Measurements from ENCODE around the gene BICDL1.
"Not testable (repeated sequence)": the region's sequence is repeated elsewhere in the genome, so short reads cannot be mapped to it uniquely, and the experiment has no call there.

The BICDL1 gene

GRCh38 chr12:120000556-120000955 lies 11.5 kb downstream of the BICDL1 start:
- no peak for DNase-seq (ENCODE audit: low spot score)

DNA sequence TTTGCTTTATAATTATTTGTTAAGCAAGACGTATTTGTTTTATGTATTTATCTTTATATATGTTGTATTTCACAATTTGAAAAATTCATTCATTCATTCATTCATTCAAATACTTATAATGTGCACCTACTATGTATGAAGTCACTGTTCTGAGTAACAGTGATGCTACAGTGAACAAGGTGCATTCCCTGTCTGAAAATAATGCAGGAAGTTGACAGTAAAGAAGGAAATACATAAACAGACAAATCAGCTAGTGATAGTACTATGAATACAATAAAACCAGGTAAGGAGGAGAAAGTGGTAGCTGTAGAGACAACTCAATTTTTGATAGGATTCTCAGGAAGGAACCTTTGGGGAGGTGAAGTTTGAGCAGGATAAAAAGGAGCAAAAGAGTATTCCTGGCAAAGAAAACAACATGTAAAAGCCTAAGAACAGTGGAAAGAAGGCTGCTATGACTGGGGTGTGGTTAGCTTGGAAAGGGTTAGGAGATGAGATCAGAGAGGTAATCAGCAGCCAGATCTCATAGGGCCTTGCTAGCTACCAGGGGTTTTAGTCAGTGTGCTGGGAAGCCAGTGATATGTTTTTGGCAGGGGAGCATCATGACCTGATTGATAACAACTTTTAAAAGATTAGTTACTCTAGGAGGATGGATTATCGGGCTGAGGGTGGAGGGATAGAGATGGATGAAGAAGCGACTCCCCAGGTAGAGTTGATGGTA lies 17.4 kb downstream of the BICDL1 start:
- no peak for DNase-seq (ENCODE audit: low spot score)

DNA sequence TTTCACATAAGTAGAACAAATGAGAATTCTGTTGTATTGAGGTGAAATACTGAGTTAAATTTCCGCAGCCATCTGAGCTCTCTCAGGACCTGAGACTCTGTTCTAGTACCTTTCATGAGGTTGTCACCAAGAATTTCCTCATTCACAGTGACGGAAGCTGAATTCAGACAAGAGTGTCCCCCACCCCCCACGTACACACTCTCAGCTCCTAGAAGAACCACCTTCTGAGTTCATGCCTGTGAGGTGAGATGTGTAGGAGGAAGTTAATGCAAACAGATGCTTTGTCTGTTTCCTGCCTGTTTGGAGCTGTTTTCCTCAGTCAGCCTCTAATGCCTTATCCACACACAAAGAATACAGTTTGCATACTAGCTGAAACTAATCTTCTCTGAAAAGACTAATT lies 18.2 kb downstream of the BICDL1 start:
- DNase-seq (ENCODE audit: low spot score) = no peak

GRCh38 chr12:120010661-120011230 lies 21.7 kb downstream of the BICDL1 start:
- DNase-seq (ENCODE audit: low spot score) = no peak

- no peak for DNase-seq (ENCODE audit: low spot score)
These were observed 23.1 kb downstream of the BICDL1 start for GRCh38 chr12:120012067-120012621.

DNA sequence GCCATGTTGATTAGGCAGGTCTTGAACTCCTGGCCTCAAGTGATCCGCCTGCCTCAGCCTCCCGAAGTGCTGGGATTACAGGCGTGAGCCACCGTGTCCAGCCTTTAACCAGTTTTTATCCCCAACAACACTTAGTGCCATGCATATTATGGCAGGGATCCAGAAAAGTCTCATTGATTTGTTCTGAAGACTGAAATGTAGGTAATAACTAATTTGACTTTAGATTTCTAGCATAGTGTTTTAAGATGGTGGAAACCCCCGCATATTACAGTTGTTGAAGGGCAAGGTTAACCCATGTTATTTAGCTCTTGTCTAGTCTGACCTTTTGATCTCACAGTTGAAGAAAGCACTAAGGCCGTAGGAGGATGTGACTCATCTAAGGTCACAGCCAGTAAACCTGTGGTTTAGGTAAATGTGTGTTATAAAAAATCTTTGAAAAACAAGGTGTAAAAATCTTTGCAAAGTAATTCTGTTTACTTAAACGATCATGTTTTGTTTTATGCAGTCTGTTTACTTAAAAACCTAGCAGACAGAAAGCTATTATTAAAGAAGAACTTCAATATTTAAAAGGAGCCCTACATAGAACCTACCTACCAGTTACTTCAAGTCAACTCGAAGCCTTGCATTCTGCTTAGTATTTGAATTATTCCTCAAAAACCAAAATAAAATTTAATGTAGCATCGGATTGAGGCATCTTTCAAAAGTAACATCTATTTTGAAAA lies 24.8 kb downstream of the BICDL1 start:
- peak; percentile 79 for DNase-seq (ENCODE audit: low spot score)

- DNase-seq (ENCODE audit: low spot score) = not testable (repeated sequence)
These were observed 25.3 kb downstream of the BICDL1 start for GRCh38 chr12:120014381-120014735.

DNA sequence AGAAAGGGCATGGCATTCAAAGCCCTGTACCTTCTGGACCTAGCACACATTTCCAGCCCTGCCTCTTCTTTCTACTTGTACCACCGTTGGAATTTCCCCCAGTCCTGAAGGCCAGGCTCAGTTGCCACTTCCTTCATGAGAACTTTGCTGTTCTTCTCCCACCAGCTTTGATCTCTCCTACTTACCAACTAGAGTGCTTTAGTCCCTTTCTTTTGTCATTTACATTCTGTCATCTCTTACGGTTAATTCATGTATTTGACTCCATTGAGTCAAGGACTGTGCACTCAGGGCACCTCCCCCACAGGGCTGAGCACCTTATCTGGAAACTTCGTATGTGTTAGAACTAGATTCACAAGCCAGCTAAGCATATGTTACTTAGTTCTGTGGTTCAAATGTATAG lies 26.3 kb downstream of the BICDL1 start:
- DNase-seq (ENCODE audit: low spot score) = no peak

DNA sequence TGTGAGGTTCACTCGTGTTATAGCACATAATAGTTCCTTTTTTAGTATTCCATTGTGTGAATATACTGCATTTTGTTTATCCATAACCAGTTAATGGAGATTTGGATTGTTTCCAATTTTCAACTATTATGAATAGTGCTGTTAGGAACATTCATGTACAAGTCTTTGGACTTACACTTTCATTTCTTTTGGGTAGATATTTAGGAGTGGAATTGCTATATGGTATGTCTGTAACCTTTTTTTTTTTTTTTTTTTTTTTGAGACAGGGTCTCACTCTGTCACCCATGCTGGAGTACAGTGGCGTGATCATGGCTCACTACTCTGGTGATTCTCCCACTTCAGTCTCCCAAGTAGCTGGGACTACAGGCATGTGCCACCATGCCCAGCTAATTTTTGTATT lies 27.2 kb downstream of the BICDL1 start:
- DNase-seq (ENCODE audit: low spot score) = not testable (repeated sequence)

GRCh38 chr12:120019197-120019596 lies 30.2 kb downstream of the BICDL1 start:
- no peak for DNase-seq (ENCODE audit: low spot score)

- DNase-seq (ENCODE audit: low spot score) = no peak
These were observed 30.9 kb downstream of the BICDL1 start for GRCh38 chr12:120019938-120020337.

DNA sequence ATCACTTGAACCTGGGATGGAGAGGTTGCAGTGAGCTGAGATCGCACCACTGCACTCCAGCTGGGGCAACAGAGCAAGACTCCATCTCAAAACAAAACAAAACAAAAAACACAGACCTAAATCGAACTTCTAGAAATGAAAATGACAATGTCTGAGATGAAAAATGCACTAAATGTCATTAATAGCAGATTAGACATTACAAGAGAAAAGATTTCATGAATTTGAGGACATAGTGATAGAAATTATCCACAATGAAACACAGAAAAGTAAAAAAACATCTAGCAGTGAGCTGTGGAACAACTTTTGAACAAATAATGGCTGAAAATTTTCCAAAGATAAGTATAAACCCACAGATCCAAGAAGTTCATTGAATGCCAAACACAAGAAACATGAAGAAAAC lies 35.2 kb downstream of the BICDL1 start:
- no peak for DNase-seq (ENCODE audit: low spot score)

DNA sequence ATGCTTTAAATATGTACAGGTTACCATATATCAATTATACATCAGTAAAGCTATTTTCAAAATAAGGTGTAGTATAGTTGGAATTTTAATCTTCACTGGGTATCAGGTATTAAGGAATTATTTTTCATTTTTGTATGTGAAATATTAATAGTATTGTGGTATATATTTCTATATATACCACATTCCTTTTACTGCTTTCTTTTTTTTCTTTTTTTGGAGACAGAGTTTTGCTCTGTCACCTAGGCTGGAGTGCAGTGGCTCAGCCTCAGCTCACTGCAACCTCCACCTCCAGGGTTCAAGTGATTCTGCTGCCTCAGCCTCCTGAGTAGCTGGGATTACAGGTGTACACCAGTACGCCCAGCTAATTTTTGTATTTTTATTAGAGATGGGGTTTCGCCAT lies 36.6 kb downstream of the BICDL1 start:
- DNase-seq (ENCODE audit: low spot score) = no peak

DNA sequence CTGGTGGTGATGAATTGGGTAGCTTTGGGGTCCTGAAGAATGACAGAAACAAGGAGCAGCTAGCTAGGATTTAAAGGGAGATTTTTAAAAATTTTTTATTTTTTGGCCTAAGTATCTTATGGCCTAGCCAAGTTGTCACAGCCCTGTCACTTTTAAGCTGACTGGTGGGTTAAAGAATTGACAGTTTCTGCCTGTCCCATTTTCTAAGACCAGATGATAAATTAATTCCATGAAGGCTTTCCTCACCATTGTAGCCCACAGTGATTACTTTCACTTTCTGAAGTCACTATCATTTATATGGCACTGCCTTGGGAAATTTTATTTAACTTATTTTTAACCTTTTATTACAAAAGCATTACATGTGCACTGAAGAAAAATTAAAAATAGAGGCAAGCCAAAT lies 43.2 kb downstream of the BICDL1 start:
- DNase-seq (ENCODE audit: low spot score) = no peak

DNA sequence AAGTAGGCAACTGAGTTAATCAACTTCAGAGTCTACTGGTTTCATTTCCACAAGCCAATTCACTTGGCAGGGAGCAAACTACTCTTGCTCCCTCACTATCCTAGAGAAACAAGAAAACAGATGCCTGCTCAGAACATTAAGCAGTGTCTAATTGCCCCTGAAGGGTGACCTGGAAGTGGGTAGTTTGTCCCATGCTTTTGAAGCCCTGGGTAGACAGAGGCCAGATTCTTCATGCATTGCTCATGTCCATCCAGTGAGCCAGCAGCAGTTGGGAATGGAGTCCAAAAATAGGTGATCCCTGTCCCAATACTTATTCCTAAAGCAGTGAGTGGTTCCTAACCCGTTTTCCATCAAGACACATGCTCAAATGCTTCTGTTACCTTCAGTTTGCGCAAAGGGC lies 48.8 kb downstream of the BICDL1 start:
- no peak for DNase-seq (ENCODE audit: low spot score)

- DNase-seq (ENCODE audit: low spot score) = no peak
These were observed 50.7 kb downstream of the BICDL1 start for GRCh38 chr12:120039711-120040110.

GRCh38 chr12:120041386-120042231 lies 52.6 kb downstream of the BICDL1 start:
- DNase-seq (ENCODE audit: low spot score) = no peak

GRCh38 chr12:120045367-120045766 lies 56.3 kb downstream of the BICDL1 start:
- not testable (repeated sequence) for DNase-seq (ENCODE audit: low spot score)

DNA sequence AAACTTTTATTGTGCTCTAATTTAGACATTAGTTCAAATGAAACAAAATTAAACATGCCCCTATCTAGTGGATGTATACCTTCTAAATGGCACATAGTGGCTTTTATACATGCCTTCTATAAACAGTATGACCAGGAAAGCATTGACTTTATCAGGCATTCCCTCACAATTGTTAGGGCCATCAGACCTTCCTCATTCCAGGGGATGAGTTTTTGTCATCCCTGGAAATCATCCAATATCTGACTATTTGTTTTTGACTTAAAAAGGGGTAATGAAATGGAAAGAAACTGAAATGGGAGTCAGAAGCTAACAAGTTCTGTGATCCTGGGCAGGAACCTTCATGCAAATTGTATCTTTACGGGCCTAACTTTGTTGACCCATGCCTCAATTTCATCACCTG lies 58.0 kb downstream of the BICDL1 start:
- DNase-seq (ENCODE audit: low spot score) = no peak

GRCh38 chr12:120048263-120048662 lies 59.2 kb downstream of the BICDL1 start:
- DNase-seq (ENCODE audit: low spot score) = no peak

- DNase-seq (ENCODE audit: low spot score) = no peak
These were observed 60.4 kb downstream of the BICDL1 start for GRCh38 chr12:120049426-120049825.

- no peak for DNase-seq (ENCODE audit: low spot score)
These were observed 62.5 kb downstream of the BICDL1 start for GRCh38 chr12:120051535-120051934.
